HUES6 (cell line): ENCODE measurements around the gene DDX18.
A peak's percentile ranks its signal among the peaks of the same experiment; 100 is the strongest.

Experiments used
- H3K27ac ChIP-seq: 2 replicates; pipeline ENCODE4 v1.7.0; 2013; ENCODE audit warnings: low read depth, mild to moderate bottlenecking, low read length, inconsistent platforms
- H3K27me3 ChIP-seq: 2 replicates; pipeline ENCODE4 v1.6.1; 2013; ENCODE audit warnings: low read length; ENCODE audit not compliant: control insufficient read depth, insufficient read depth
- H3K36me3 ChIP-seq: 2 replicates; pipeline ENCODE4 v1.6.1; 2013; ENCODE audit warnings: low read length; ENCODE audit not compliant: control insufficient read depth, insufficient read depth
- H3K4me1 ChIP-seq: 2 replicates; pipeline ENCODE4 v1.6.1; 2013; ENCODE audit warnings: low read length; ENCODE audit not compliant: control insufficient read depth, insufficient read depth
- H3K4me3 ChIP-seq: 2 replicates; pipeline ENCODE4 v1.5.1; 2013; ENCODE audit warnings: low read depth, low read length
- H3K9ac ChIP-seq: one replicate; pipeline ENCODE4 v1.6.1; 2013; ENCODE audit warnings: mild to moderate bottlenecking, low read length
- H3K9me3 ChIP-seq: 2 replicates; pipeline ENCODE4 v1.6.1; 2013; ENCODE audit warnings: low read depth, low read length; ENCODE audit not compliant: control insufficient read depth, insufficient read depth

The DDX18 gene

GRCh38 chr2:117814417-117815264 is at the start of gene DDX18:
DDX18 (plus strand) TSS chr2:117814691; CDS start chr2:117814778, 87 bp downstream.
- Histone ChIP-seq H3K27me3 (no peaks in the 10 kb centered on the region), H3K4me1 (peaks cover 13% of the 10 kb centered on the region), H3K36me3 (peaks cover 38% of the 10 kb centered on the region), H3K9me3 (no peaks in the 10 kb centered on the region), H3K27ac (peak within 1 kb of the TSS; percentile 29; the same call in 1 of the 2 replicates), H3K4me3 (peak within 1 kb of the TSS; percentile 87), H3K9ac (peak within 1 kb of the TSS; percentile 87)

GRCh38 chr2:117770730-117771129 is 43.8 kb upstream of the DDX18 start:
- Histone ChIP-seq H3K27me3 (no peaks in the 10 kb centered on the region), H3K4me3 (no peak overlapping the region), H3K36me3 (no peaks in the 10 kb centered on the region), H3K4me1 (no peaks in the 10 kb centered on the region), H3K9ac (no peak overlapping the region), H3K27ac (no peak overlapping the region), H3K9me3 (no peaks in the 10 kb centered on the region)

- Histone ChIP-seq H3K27ac (no peak overlapping the region), H3K9ac (no peak overlapping the region), H3K9me3 (no peaks in the 10 kb centered on the region), H3K4me3 (no peak overlapping the region), H3K36me3 (no peaks in the 10 kb centered on the region), H3K4me1 (no peaks in the 10 kb centered on the region), H3K27me3 (no peaks in the 10 kb centered on the region)
Observed at GRCh38 chr2:117771969-117772630, 42.4 kb upstream of the DDX18 start.

GRCh38 chr2:117774716-117775115 is 39.8 kb upstream of the DDX18 start:
- H3K36me3 ChIP-seq = no peaks in the 10 kb centered on the region
- no peaks in the 10 kb centered on the region for H3K9me3 ChIP-seq
- no peak overlapping the region for H3K27ac ChIP-seq
- H3K27me3 ChIP-seq = no peaks in the 10 kb centered on the region
- no peak overlapping the region for H3K9ac ChIP-seq
- no peak overlapping the region for H3K4me3 ChIP-seq
- no peaks in the 10 kb centered on the region for H3K4me1 ChIP-seq

GRCh38 chr2:117775703-117776219 is 38.7 kb upstream of the DDX18 start:
- Histone ChIP-seq H3K4me1 (no peaks in the 10 kb centered on the region), H3K9ac (no peak overlapping the region), H3K9me3 (no peaks in the 10 kb centered on the region), H3K27ac (no peak overlapping the region), H3K36me3 (no peaks in the 10 kb centered on the region), H3K4me3 (no peak overlapping the region), H3K27me3 (no peaks in the 10 kb centered on the region)

GRCh38 chr2:117776888-117777287 is 37.6 kb upstream of the DDX18 start:
- no peaks in the 10 kb centered on the region for H3K36me3 ChIP-seq
- no peak overlapping the region for H3K27ac ChIP-seq
- no peak overlapping the region for H3K4me3 ChIP-seq
- H3K27me3 ChIP-seq = no peaks in the 10 kb centered on the region
- no peaks in the 10 kb centered on the region for H3K9me3 ChIP-seq
- no peak overlapping the region for H3K9ac ChIP-seq
- H3K4me1 ChIP-seq = no peaks in the 10 kb centered on the region

- Histone ChIP-seq H3K4me3 (no peak overlapping the region), H3K9me3 (0 out of 2 replicates have a peak, but pooled peaks cover 4% of the 10 kb centered on the region), H3K27me3 (no peaks in the 10 kb centered on the region), H3K27ac (no peak overlapping the region), H3K36me3 (no peaks in the 10 kb centered on the region), H3K4me1 (no peaks in the 10 kb centered on the region), H3K9ac (no peak overlapping the region)
Observed at GRCh38 chr2:117785740-117786139, 28.8 kb upstream of the DDX18 start.

GRCh38 chr2:117786520-117786919 is 28.0 kb upstream of the DDX18 start:
- Histone ChIP-seq H3K9me3 (0 out of 2 replicates have a peak, but pooled peaks cover 4% of the 10 kb centered on the region), H3K9ac (no peak overlapping the region), H3K27ac (no peak overlapping the region), H3K27me3 (no peaks in the 10 kb centered on the region), H3K4me3 (no peak overlapping the region), H3K36me3 (no peaks in the 10 kb centered on the region), H3K4me1 (no peaks in the 10 kb centered on the region)

- Histone ChIP-seq H3K9ac (no peak overlapping the region), H3K4me1 (no peaks in the 10 kb centered on the region), H3K27me3 (no peaks in the 10 kb centered on the region), H3K9me3 (0 out of 2 replicates have a peak, but pooled peaks cover 4% of the 10 kb centered on the region), H3K36me3 (no peaks in the 10 kb centered on the region), H3K4me3 (no peak overlapping the region), H3K27ac (no peak overlapping the region)
Observed at GRCh38 chr2:117789505-117789904, 25.0 kb upstream of the DDX18 start.

GRCh38 chr2:117794668-117795067 is 19.8 kb upstream of the DDX18 start:
- Histone ChIP-seq H3K9me3 (0 out of 2 replicates have a peak, but pooled peaks cover 3% of the 10 kb centered on the region), H3K4me3 (no peak overlapping the region), H3K27ac (no peak overlapping the region), H3K27me3 (no peaks in the 10 kb centered on the region), H3K9ac (no peak overlapping the region), H3K4me1 (no peaks in the 10 kb centered on the region), H3K36me3 (no peaks in the 10 kb centered on the region)

- no peak overlapping the region for H3K4me3 ChIP-seq
- no peaks in the 10 kb centered on the region for H3K9me3 ChIP-seq
- H3K36me3 ChIP-seq = no peaks in the 10 kb centered on the region
Observed at GRCh38 chr2:117801826-117802225, 12.7 kb upstream of the DDX18 start.

More at GRCh38 chr2:117801826-117802225, 12.7 kb upstream of the DDX18 start:
- Histone ChIP-seq H3K9ac (no peak overlapping the region), H3K27me3 (no peaks in the 10 kb centered on the region; the same call in 1 of the 2 replicates), H3K27ac (no peak overlapping the region), H3K4me1 (no peaks in the 10 kb centered on the region)
